SU-DHL-6 (cell line): ENCODE data around the gene ADAM19.

Source experiments
- H2AFZ ChIP-seq: fragments of 200-600 bp; sonication (generic); 2 replicates; pipeline ENCODE4 v1.6.1; 2014; ENCODE audit warnings: low read depth, mild to moderate bottlenecking, moderate library complexity, mixed read lengths, antibody characterized with exemption, low read length; ENCODE audit not compliant: severe bottlenecking
- H3F3A ChIP-seq: fragments of 200-600 bp; shearing (Covaris generic); 2 replicates; pipeline ENCODE4 v1.6.0; 2016; ENCODE audit warnings: antibody characterized with exemption, mild to moderate bottlenecking; ENCODE audit not compliant: insufficient read depth
- H3K27ac ChIP-seq: fragments of 200-600 bp; sonication (generic); 2 replicates; pipeline ENCODE4 v1.5.1; 2016; ENCODE audit warnings: low read depth, mild to moderate bottlenecking, low read length, moderate library complexity, mixed read lengths
- H3K27me3 ChIP-seq: fragments of 200-600 bp; sonication (generic), shearing (Covaris generic); 2 replicates; pipeline ENCODE4 v1.6.0; 2014; ENCODE audit warnings: mild to moderate bottlenecking, low read length
- H3K36me3 ChIP-seq: fragments of 200-600 bp; sonication (generic); 2 replicates; pipeline ENCODE4 v1.6.1; 2014; ENCODE audit warnings: mild to moderate bottlenecking, low read length, mixed read lengths
- H3K4me2 ChIP-seq: fragments of 300-600, 200-600 bp; shearing (Covaris generic), sonication (generic); 2 replicates; pipeline ENCODE4 v1.6.0; 2014; ENCODE audit warnings: low read length, low read depth, mild to moderate bottlenecking; ENCODE audit not compliant: poor library complexity, severe bottlenecking
- H3K4me3 ChIP-seq: fragments of 200-600 bp; sonication (generic); 2 replicates; pipeline ENCODE4 v1.5.1; 2014; ENCODE audit warnings: antibody characterized with exemption, low read length, mild to moderate bottlenecking, mixed read lengths; ENCODE audit not compliant: insufficient read depth, poor library complexity, severe bottlenecking
- H3K79me2 ChIP-seq: fragments of 200-600 bp; sonication (generic); 2 replicates; pipeline ENCODE4 v1.6.1; 2014; ENCODE audit warnings: mild to moderate bottlenecking, low read length, moderate library complexity; ENCODE audit not compliant: insufficient read depth
- H3K9ac ChIP-seq: fragments of 200-600 bp; sonication (generic); 2 replicates; pipeline ENCODE4 v1.7.0; 2014; ENCODE audit warnings: mild to moderate bottlenecking, low read length
- H3K9me2 ChIP-seq: fragments of 200-600 bp; sonication (generic); replicated peaks from 2 replicates; pipeline ENCODE4 v1.6.1; 2014; ENCODE audit warnings: low read length; ENCODE audit not compliant: insufficient read depth
- H3K9me3 ChIP-seq: fragments of 200-600 bp; sonication (generic); 2 replicates; pipeline ENCODE4 v1.6.1; 2014; ENCODE audit warnings: low read length, mixed read lengths; ENCODE audit not compliant: insufficient read depth
- H4K20me1 ChIP-seq: fragments of 200-600 bp; sonication (generic); 2 replicates; pipeline ENCODE4 v1.6.1; 2014; ENCODE audit warnings: low read depth, mild to moderate bottlenecking, antibody characterized with exemption, low read length, moderate library complexity, mixed read lengths
- EZH2phosphoT487 ChIP-seq: fragments of 200-600 bp; sonication (generic), shearing (Covaris generic); conservative IDR thresholded peaks from 2 replicates; pipeline ENCODE4 v1.6.1; 2018; ENCODE audit warnings: mild to moderate bottlenecking, antibody characterized with exemption, low read length, moderate library complexity, mixed read lengths
- TF ChIP-seq, protein P1 (sequence below): fragments of 200-600 bp; sonication (generic); IDR thresholded peaks from one replicate; pipeline ENCODE4 v1.5.1; 2017; ENCODE audit warnings: antibody characterized with exemption, mild to moderate bottlenecking, low read length, moderate library complexity; ENCODE audit not compliant: insufficient read depth, poor library complexity, severe bottlenecking

The ADAM19 gene

DNA sequence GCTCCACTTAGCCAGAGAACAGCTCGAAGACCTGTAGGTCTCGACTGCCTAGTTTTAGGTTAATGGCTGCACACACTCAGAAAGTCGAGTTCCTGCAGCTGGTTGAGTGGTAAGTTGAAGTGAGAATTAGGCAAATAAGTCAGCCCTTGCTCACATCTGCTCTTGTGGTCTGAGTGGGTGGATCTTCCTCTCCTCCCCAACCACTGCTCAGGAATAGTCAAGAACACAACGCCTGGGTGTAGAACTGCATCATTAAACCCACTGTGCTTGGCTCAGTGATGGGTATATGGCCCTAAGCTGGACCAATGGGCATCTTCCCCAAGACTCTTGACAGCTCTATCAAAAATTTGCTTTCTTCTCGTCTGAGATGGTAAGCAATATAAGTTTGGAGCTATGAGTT lies 20.9 kb upstream of the ADAM19 start:
- Histone ChIP-seq H3K9ac (no peak overlapping the region), H3K27me3 (no peaks in the 10 kb centered on the region), H2AFZ (no peak overlapping the region), H3K79me2 (no peaks in the 10 kb centered on the region), H3K36me3 (no peaks in the 10 kb centered on the region), H3K9me3 (no peaks in the 10 kb centered on the region), H3F3A (peaks cover 25% of the 10 kb centered on the region), H4K20me1 (no peaks in the 10 kb centered on the region), H3K9me2 (no peaks in the 10 kb centered on the region), H3K4me2 (peak overlapping the region; percentile 36), H3K4me3 (no peak overlapping the region), H3K27ac (peak overlapping the region; percentile 70)
- TF ChIP-seq, protein P1, sequence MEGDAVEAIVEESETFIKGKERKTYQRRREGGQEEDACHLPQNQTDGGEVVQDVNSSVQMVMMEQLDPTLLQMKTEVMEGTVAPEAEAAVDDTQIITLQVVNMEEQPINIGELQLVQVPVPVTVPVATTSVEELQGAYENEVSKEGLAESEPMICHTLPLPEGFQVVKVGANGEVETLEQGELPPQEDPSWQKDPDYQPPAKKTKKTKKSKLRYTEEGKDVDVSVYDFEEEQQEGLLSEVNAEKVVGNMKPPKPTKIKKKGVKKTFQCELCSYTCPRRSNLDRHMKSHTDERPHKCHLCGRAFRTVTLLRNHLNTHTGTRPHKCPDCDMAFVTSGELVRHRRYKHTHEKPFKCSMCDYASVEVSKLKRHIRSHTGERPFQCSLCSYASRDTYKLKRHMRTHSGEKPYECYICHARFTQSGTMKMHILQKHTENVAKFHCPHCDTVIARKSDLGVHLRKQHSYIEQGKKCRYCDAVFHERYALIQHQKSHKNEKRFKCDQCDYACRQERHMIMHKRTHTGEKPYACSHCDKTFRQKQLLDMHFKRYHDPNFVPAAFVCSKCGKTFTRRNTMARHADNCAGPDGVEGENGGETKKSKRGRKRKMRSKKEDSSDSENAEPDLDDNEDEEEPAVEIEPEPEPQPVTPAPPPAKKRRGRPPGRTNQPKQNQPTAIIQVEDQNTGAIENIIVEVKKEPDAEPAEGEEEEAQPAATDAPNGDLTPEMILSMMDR, result no peak
- TF ChIP-seq EZH2phosphoT487, result no peak

DNA sequence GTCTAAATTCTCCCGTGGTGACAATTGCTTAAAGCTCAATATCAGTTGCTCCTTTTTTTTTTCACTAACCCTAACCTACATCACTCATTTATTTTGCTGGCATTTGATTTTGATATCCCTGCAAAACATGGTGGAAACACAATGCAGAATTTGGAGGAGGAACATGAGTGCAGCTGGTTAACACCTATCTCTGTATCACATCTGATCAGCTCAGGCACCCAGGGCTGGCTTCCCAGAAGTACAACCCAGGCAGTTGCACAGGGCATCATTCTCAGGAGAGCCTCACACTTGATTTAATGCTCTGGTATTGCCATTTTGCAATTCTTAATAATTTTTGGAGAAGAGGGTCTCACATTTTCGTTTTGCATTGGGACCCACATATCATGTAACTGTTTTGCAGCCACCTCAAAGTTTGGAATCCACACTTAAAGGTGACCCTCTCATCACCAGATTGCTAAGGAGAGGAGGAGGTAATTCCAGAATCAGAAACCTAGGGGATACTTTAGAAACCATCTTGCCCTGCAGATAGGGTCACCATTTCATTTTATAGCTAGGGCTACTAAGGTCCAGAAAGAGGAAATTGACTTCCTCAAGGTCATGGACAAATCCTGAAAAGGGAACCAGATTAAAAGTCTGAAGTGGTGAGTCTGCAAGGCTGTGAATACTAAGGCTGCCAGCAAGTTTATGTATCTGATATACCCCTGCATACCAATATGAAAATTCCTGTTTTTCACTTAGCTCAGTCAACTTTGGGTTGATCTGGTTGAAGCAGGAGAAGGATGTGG lies 19.3 kb upstream of the ADAM19 start:
- Histone ChIP-seq H3K4me3 (no peak overlapping the region), H3K9me3 (no peaks in the 10 kb centered on the region), H3K36me3 (no peaks in the 10 kb centered on the region), H3K9ac (no peak overlapping the region), H3K27me3 (no peaks in the 10 kb centered on the region), H3K79me2 (no peaks in the 10 kb centered on the region), H2AFZ (no peak overlapping the region), H3F3A (peaks cover 25% of the 10 kb centered on the region), H3K9me2 (no peaks in the 10 kb centered on the region), H3K4me2 (peak overlapping the region; percentile 36), H3K27ac (no peak overlapping the region), H4K20me1 (no peaks in the 10 kb centered on the region)
- TF ChIP-seq, protein P1, result no peak
- TF ChIP-seq EZH2phosphoT487, result no peak

- TF ChIP-seq, protein P1, result no peak
- TF ChIP-seq EZH2phosphoT487, result no peak
Measured at GRCh38 chr5:157594257-157594656, 18.7 kb upstream of the ADAM19 start.

More at GRCh38 chr5:157594257-157594656, 18.7 kb upstream of the ADAM19 start:
- H2AFZ ChIP-seq, result no peak overlapping the region
- H4K20me1 ChIP-seq, result no peaks in the 10 kb centered on the region
- H3K9me3 ChIP-seq, result no peaks in the 10 kb centered on the region
- no peak overlapping the region for H3K27ac ChIP-seq
- no peak overlapping the region for H3K4me3 ChIP-seq
- no peaks in the 10 kb centered on the region for H3K27me3 ChIP-seq
- no peak overlapping the region for H3K9ac ChIP-seq
- H3K9me2 ChIP-seq, result no peaks in the 10 kb centered on the region
- H3F3A ChIP-seq, result peaks cover 21% of the 10 kb centered on the region
- H3K79me2 ChIP-seq, result no peaks in the 10 kb centered on the region
- no peaks in the 10 kb centered on the region for H3K36me3 ChIP-seq
- H3K4me2 ChIP-seq, result no peak overlapping the region
